Panc1 (cell line): Measurements from ENCODE around the gene STAMBP. TPM values are rescaled to one million over a fixed set of nuclear protein-coding genes. Genes with fewer than 3 reads are reported as not detected.

Experiments used
- ATAC-seq: fragments of 200-7000 bp; cut with Tn5 transposase; 2 replicates; pipeline ENCODE4 v1.9.1; 2020; ENCODE audit warnings: mild to moderate bottlenecking, moderate library complexity
- BruUV-seq: library from RNA; stranded (reverse); fragments of 400-500 nt; replicated peaks from 2 replicates; lab custom pipeline; 2021; lab: Mats Ljungman, UMichigan
- CTCF ChIA-PET: fragments of 300-600 bp; sonication (Branson Sonifier 250); formaldehyde crosslinking; loops from one replicate; lab custom pipeline; 2022; ENCODE audit warnings: antibody characterized with exemption; lab: Charles Lee
- POLR2A ChIA-PET: fragments of 300-600 bp; sonication (Branson Sonifier 250); formaldehyde crosslinking; loops from one replicate; lab custom pipeline; 2022; ENCODE audit warnings: antibody characterized with exemption; lab: Charles Lee
- DNase-seq: peaks from one replicate; pipeline ENCODE4 v3.0.0-alpha.2; 2010; ENCODE audit warnings: low read depth, low spot score
- H3K27ac ChIP-seq: 2 replicates; pipeline ENCODE4 v1.5.1; 2011; ENCODE audit warnings: mild to moderate bottlenecking, low read length, inconsistent platforms
- H3K27me3 ChIP-seq: fragments of 200-500 bp; sonication (Bioruptor generic); 2 replicates; pipeline ENCODE4 v1.6.0; 2014; ENCODE audit warnings: low read length, inconsistent platforms; ENCODE audit not compliant: control insufficient read depth, insufficient read depth
- H3K36me3 ChIP-seq: fragments of 200-500 bp; sonication (Bioruptor generic); 2 replicates; pipeline ENCODE4 v1.5.1; 2014; ENCODE audit warnings: inconsistent platforms, mild to moderate bottlenecking, low read length, moderate library complexity; ENCODE audit not compliant: control insufficient read depth, insufficient read depth
- H3K4me1 ChIP-seq: 2 replicates; pipeline ENCODE4 v1.5.1; 2011; ENCODE audit warnings: inconsistent platforms, mild to moderate bottlenecking, low read length, moderate library complexity; ENCODE audit not compliant: control insufficient read depth, insufficient read depth
- H3K4me3 ChIP-seq, 2 experiments: 2 replicates each; pipeline ENCODE4 v1.5.1; 2011 to 2012; ENCODE audit warnings: low read depth in 2 of 2, low read length in 2 of 2, mild to moderate bottlenecking in 2 of 2, inconsistent platforms in 1 of 2, moderate library complexity in 1 of 2
- H3K9me3 ChIP-seq: fragments of 200-500 bp; sonication (Bioruptor generic); 2 replicates; pipeline ENCODE4 v1.5.1; 2014; ENCODE audit warnings: low read depth, mild to moderate bottlenecking, inconsistent platforms, low read length, moderate library complexity; ENCODE audit not compliant: control insufficient read depth, insufficient read depth
- POLR2AphosphoS5 ChIP-seq: IDR thresholded peaks from 2 replicates; pipeline ENCODE4 v1.6.1; 2012; ENCODE audit warnings: mild to moderate bottlenecking, low read depth, low read length, moderate library complexity
- SIN3A ChIP-seq: IDR thresholded peaks from 2 replicates; pipeline ENCODE4 v1.6.1; 2012; ENCODE audit warnings: low read depth, mild to moderate bottlenecking, low read length, moderate library complexity, borderline replicate concordance; ENCODE audit not compliant: insufficient read depth
- TCF7L2 ChIP-seq: IDR thresholded peaks from 2 replicates; pipeline ENCODE4 v1.6.1; 2011; ENCODE audit warnings: mild to moderate bottlenecking, low read depth, low read length, inconsistent platforms
- in situ Hi-C: cut with HindIII; loops from 2 replicates; pipeline ENCODE4 v1.10.0; 2016; ENCODE audit warnings: low sequenced_read_pairs, low pct_unique_long_range_greater_than_20kb
- intact Hi-C: fragments of 100-400 bp; cut with micrococcal nuclease; formaldehyde crosslinking; loops from one replicate; pipeline ENCODE4 v1.10.0; 2022; ENCODE audit not compliant: unreplicated experiment
- total RNA-seq: library from RNA; stranded (reverse); gene quantifications from one replicate; pipeline ENCODE4 v1.2.1, GENCODE V29; 2021; ENCODE audit not compliant: unreplicated experiment
- TF ChIP-seq, protein P1 (sequence below), 2 experiments: IDR thresholded peaks; 2 replicates each; pipeline ENCODE4 v1.6.1; 2011 to 2012; ENCODE audit warnings: low read depth in 2 of 2, control low read depth in 1 of 2, low read length in 1 of 2, mild to moderate bottlenecking in 1 of 2, moderate library complexity in 1 of 2; ENCODE audit not compliant: insufficient read depth in 1 of 2
- TF ChIP-seq, protein P2 (sequence below): fragments of 450-650 bp; IDR thresholded peaks from 2 replicates; pipeline ENCODE4 v1.5.1; 2017; ENCODE audit warnings: mild to moderate bottlenecking

The STAMBP gene
- total RNA-seq, 1 experiment from 2014 or later: 49.0 TPM

DNA sequence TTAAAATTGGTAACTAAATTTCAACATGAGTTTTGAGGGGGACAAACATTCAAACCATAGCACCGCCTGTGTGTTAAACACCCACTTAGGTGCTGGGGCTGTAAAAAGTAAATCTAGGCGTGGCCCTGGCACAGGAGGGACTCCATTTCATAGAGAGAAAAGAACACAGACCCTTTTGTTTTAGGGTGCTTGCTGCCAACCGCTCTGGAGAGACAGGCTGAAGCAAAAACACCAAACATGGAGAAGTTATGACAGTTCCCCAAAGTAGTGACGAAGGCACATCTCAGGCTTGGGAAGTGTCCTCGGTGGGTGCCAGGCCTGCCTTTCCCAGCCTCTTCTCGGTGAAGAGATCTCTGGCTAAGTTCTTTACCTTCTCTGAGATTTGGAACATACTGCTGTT is 69.2 kb downstream of the STAMBP start:
- intact Hi-C loops: no loop called here
- DNase-seq: no peak
- Histone ChIP-seq H3K36me3 (no peaks in the 10 kb centered on the region), H3K27me3 (no peaks in the 10 kb centered on the region; the same call in 1 of the 2 replicates), H3K4me3 (no peak overlapping the region), H3K9me3 (no peaks in the 10 kb centered on the region), H3K27ac (no peak overlapping the region), H3K4me1 (no peaks in the 10 kb centered on the region)
- no TSS peak for BruUV-seq
- CTCF ChIA-PET: interaction anchor here (0.6 kb wide), 2 partner anchors 20 to 90 kb away, joined by 4 to 6 read pairs; no protein-coding TSS in a partner anchor
- no peak for ATAC-seq
- no peak for TF ChIP-seq SIN3A
- TF ChIP-seq, protein P1, sequence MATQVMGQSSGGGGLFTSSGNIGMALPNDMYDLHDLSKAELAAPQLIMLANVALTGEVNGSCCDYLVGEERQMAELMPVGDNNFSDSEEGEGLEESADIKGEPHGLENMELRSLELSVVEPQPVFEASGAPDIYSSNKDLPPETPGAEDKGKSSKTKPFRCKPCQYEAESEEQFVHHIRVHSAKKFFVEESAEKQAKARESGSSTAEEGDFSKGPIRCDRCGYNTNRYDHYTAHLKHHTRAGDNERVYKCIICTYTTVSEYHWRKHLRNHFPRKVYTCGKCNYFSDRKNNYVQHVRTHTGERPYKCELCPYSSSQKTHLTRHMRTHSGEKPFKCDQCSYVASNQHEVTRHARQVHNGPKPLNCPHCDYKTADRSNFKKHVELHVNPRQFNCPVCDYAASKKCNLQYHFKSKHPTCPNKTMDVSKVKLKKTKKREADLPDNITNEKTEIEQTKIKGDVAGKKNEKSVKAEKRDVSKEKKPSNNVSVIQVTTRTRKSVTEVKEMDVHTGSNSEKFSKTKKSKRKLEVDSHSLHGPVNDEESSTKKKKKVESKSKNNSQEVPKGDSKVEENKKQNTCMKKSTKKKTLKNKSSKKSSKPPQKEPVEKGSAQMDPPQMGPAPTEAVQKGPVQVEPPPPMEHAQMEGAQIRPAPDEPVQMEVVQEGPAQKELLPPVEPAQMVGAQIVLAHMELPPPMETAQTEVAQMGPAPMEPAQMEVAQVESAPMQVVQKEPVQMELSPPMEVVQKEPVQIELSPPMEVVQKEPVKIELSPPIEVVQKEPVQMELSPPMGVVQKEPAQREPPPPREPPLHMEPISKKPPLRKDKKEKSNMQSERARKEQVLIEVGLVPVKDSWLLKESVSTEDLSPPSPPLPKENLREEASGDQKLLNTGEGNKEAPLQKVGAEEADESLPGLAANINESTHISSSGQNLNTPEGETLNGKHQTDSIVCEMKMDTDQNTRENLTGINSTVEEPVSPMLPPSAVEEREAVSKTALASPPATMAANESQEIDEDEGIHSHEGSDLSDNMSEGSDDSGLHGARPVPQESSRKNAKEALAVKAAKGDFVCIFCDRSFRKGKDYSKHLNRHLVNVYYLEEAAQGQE (IDR thresholded peaks at IDR 0.05; ENCODE audit: insufficient read depth in 1 of 2, low read depth in 2 of 2, low read length in 1 of 2): no peak
- TF ChIP-seq POLR2AphosphoS5: no peak
- no peak for TF ChIP-seq TCF7L2
- TF ChIP-seq, protein P2, sequence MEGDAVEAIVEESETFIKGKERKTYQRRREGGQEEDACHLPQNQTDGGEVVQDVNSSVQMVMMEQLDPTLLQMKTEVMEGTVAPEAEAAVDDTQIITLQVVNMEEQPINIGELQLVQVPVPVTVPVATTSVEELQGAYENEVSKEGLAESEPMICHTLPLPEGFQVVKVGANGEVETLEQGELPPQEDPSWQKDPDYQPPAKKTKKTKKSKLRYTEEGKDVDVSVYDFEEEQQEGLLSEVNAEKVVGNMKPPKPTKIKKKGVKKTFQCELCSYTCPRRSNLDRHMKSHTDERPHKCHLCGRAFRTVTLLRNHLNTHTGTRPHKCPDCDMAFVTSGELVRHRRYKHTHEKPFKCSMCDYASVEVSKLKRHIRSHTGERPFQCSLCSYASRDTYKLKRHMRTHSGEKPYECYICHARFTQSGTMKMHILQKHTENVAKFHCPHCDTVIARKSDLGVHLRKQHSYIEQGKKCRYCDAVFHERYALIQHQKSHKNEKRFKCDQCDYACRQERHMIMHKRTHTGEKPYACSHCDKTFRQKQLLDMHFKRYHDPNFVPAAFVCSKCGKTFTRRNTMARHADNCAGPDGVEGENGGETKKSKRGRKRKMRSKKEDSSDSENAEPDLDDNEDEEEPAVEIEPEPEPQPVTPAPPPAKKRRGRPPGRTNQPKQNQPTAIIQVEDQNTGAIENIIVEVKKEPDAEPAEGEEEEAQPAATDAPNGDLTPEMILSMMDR: no peak
- POLR2A ChIA-PET: no interaction called here
- in situ Hi-C loops: no loop called here

DNA sequence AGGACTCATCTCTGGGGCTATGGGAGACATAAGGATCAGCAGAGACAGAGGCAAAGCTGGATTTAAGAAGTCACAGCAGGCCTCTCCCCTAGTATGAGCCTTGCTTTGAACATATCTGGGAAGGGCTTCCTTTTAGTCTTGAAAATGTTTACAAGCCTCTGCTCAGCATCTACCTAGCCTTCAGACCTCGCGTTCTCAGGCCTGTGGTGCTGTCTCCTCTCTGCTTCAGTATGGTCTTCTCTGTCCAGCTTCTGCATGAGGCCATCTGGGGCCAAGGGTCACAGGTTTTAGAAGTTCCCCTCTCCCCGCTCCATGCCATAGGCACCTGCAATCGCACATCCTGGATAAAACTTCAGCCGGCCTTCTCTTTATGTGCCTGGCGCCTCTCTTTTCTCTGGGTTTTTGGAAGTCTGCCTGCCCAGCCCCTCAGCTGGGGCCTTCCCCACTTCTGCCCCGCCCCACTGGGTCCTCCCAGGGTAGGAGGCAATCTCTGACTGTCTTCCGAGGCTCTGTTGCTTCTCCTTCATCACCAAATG is 71.1 kb downstream of the STAMBP start:
- ChIA-PET CTCF (no interaction called here), POLR2A (no interaction called here)
- no peak for ATAC-seq

More for the DNA sequence above, 71.1 kb downstream of the STAMBP start:
- intact Hi-C loops: no loop called here
- H3K27ac ChIP-seq: no peak overlapping the region
- no peaks in the 10 kb centered on the region for H3K36me3 ChIP-seq
- no peak for DNase-seq
- H3K4me1 ChIP-seq: no peaks in the 10 kb centered on the region
- in situ Hi-C loops: no loop called here
- no peaks in the 10 kb centered on the region; the same call in 1 of the 2 replicates for H3K27me3 ChIP-seq
- no TSS peak for BruUV-seq
- H3K9me3 ChIP-seq: no peaks in the 10 kb centered on the region
- no peak overlapping the region for H3K4me3 ChIP-seq
- TF ChIP-seq, protein P2: no peak
- TF ChIP-seq POLR2AphosphoS5: no peak
- TF ChIP-seq SIN3A: no peak
- TF ChIP-seq, protein P1 (IDR thresholded peaks at IDR 0.05; ENCODE audit: insufficient read depth in 1 of 2, low read depth in 2 of 2, low read length in 1 of 2): no peak
- no peak for TF ChIP-seq TCF7L2
